ENCODE measurements around the gene PKD2.

The PKD2 gene

GRCh38 chr4:88058295-88058694 lies 50.9 kb downstream of the PKD2 start:
- ATAC-seq = no peak

GRCh38 chr4:88059766-88060165 lies 52.3 kb downstream of the PKD2 start:
- no peak for ATAC-seq
- no peak for TF ChIP-seq ZFP3 (CRISPR knock-in tag; IDR thresholded peaks at IDR 0.05)
- no peak for TF ChIP-seq ZFP30 (CRISPR knock-in tag; IDR thresholded peaks at IDR 0.05)
- no peak for TF ChIP-seq TOX (CRISPR knock-in tag; IDR thresholded peaks at IDR 0.05; ENCODE audit: borderline replicate concordance)
- TF ChIP-seq ARNTL (CRISPR knock-in tag; IDR thresholded peaks at IDR 0.05; ENCODE audit: borderline replicate concordance, low read depth) = no peak
- TF ChIP-seq CREB5 (CRISPR knock-in tag; IDR thresholded peaks at IDR 0.05; ENCODE audit: low read depth) = no peak
- no peak for TF ChIP-seq TSHZ2 (CRISPR knock-in tag; IDR thresholded peaks at IDR 0.05)
- no peak for TF ChIP-seq ZC3H10 (CRISPR knock-in tag; IDR thresholded peaks at IDR 0.05)
- TF ChIP-seq SNAI2 (CRISPR knock-in tag; IDR thresholded peaks at IDR 0.05) = no peak

More at GRCh38 chr4:88058295-88058694, 50.9 kb downstream of the PKD2 start:
- TF ChIP-seq OSR1 (CRISPR knock-in tag; IDR thresholded peaks at IDR 0.05) (no peak), TOX (CRISPR knock-in tag; IDR thresholded peaks at IDR 0.05; ENCODE audit: borderline replicate concordance) (no peak), SNAI2 (CRISPR knock-in tag; IDR thresholded peaks at IDR 0.05) (no peak), GLIS3 (CRISPR knock-in tag; IDR thresholded peaks at IDR 0.05) (no peak), ZFP30 (CRISPR knock-in tag; IDR thresholded peaks at IDR 0.05) (no peak), PPARA (CRISPR knock-in tag; IDR thresholded peaks at IDR 0.05; ENCODE audit: borderline replicate concordance) (no peak)

- TF ChIP-seq OSR1 (CRISPR knock-in tag; IDR thresholded peaks at IDR 0.05) (no peak), ARNTL (CRISPR knock-in tag; IDR thresholded peaks at IDR 0.05; ENCODE audit: borderline replicate concordance, low read depth) (no peak), TSHZ2 (CRISPR knock-in tag; IDR thresholded peaks at IDR 0.05) (no peak), GLIS3 (CRISPR knock-in tag; IDR thresholded peaks at IDR 0.05) (no peak), ESRRG (CRISPR knock-in tag; IDR thresholded peaks at IDR 0.05) (no peak), PATZ1 (CRISPR knock-in tag; IDR thresholded peaks at IDR 0.05; ENCODE audit: borderline replicate concordance) (no peak), TCF4 (CRISPR knock-in tag; IDR thresholded peaks at IDR 0.05; ENCODE audit: borderline replicate concordance) (no peak), CSDC2 (CRISPR knock-in tag; IDR thresholded peaks at IDR 0.05) (no peak), ZFP3 (CRISPR knock-in tag; IDR thresholded peaks at IDR 0.05) (no peak), CSRNP3 (CRISPR knock-in tag; IDR thresholded peaks at IDR 0.05) (no peak)
These were observed 53.0 kb downstream of the PKD2 start for GRCh38 chr4:88060431-88060830.

GRCh38 chr4:88062311-88062710 lies 54.9 kb downstream of the PKD2 start:
- TF ChIP-seq ZNF565 (CRISPR knock-in tag; conservative IDR thresholded peaks at IDR 0.05; ENCODE audit: low read depth) (no peak), ZFP3 (CRISPR knock-in tag; IDR thresholded peaks at IDR 0.05) (no peak), ZNF8 (CRISPR knock-in tag; IDR thresholded peaks at IDR 0.05) (no peak), CSDC2 (CRISPR knock-in tag; IDR thresholded peaks at IDR 0.05) (no peak), ARNTL (CRISPR knock-in tag; IDR thresholded peaks at IDR 0.05; ENCODE audit: borderline replicate concordance, low read depth) (no peak), TCF4 (CRISPR knock-in tag; IDR thresholded peaks at IDR 0.05; ENCODE audit: borderline replicate concordance) (no peak), TSHZ2 (CRISPR knock-in tag; IDR thresholded peaks at IDR 0.05) (no peak)
- no peak for ATAC-seq

More at GRCh38 chr4:88060431-88060830, 53.0 kb downstream of the PKD2 start:
- no peak for ATAC-seq
